Psoas muscle (tissue), 8 donors: ENCODE measurements around the gene HCN3. TPM values are rescaled to one million over a fixed set of nuclear protein-coding genes. Genes with fewer than 3 reads are reported as not detected.

ENCODE experiments used
- ATAC-seq, 4 donors: fragments of 200-7000 bp; cut with Tn5 transposase; one replicate each; pipeline ENCODE4 v1.9.1; 2020; ENCODE audit warnings: moderate library complexity in 3 of 4, mild to moderate bottlenecking in 2 of 4
- DNase-seq, 2 donors: peaks; one replicate each; pipeline ENCODE4 v3.0.0-alpha.2; 2020
- H3K27ac ChIP-seq: fragments of 200-600 bp; one replicate; pipeline ENCODE4 v1.8.0; 2022
- H3K27me3 ChIP-seq, 3 donors: fragments of 200-600 bp in 1 of 3; one replicate each; pipeline versions ENCODE4 v1.6.1 to v1.8.0; 2013 to 2022; ENCODE audit warnings: low read length in 2 of 3, mild to moderate bottlenecking in 2 of 3, moderate library complexity in 1 of 3; ENCODE audit not compliant: insufficient read depth in 3 of 3
- H3K36me3 ChIP-seq, 2 donors: fragments of 200-600 bp in 1 of 2; one replicate each; pipeline versions ENCODE4 v1.6.1 to v1.8.0; 2013 to 2022; ENCODE audit warnings: low read depth in 1 of 2, mild to moderate bottlenecking in 1 of 2, moderate library complexity in 1 of 2; ENCODE audit not compliant: insufficient read depth in 1 of 2
- H3K4me1 ChIP-seq: fragments of 200-600 bp; one replicate; pipeline ENCODE4 v1.8.0; 2022
- H3K4me3 ChIP-seq: fragments of 200-600 bp; one replicate; pipeline ENCODE4 v1.8.0; 2022; ENCODE audit warnings: mild to moderate bottlenecking
- H3K9me3 ChIP-seq: fragments of 200-600 bp; one replicate; pipeline ENCODE4 v1.8.0; 2022
- CTCF ChIP-seq: fragments of 200-600 bp; IDR thresholded peaks from one replicate; pipeline ENCODE4 v1.8.0; 2022; ENCODE audit warnings: antibody characterized with exemption
- WGBS, 3 donors: extraction: QIAGEN DNeasy Blood & Tissue Kit; methylation state at CpG; one replicate each; pipeline versions ENCODE4 v1.1.6 to v1.1.7; 2013; 5-methylcytosine and 5-hydroxymethylcytosine counted together
- intact Hi-C, 2 donors: fragments of 100-400 bp; cut with DNase I; formaldehyde crosslinking; loops; one replicate each; pipeline versions ENCODE4 v1.11.0 to v1.14.2; 2022
- polyA plus RNA-seq, 3 donors: library from polyadenylated mRNA; stranded (reverse); fragments of 200-250 nt; gene quantifications; one replicate each; pipeline ENCODE4 v1.2.3, GENCODE V29; 2013
- total RNA-seq, 4 donors: library from RNA; stranded (reverse); fragmentation: NEBNext Ultra II Directional in 2 of 4; extraction: Animal tissue kit (Norgen Biotek cat#: 25700) in 2 of 4; gene quantifications; one replicate each; pipeline versions ENCODE4 v1.2.1 to v1.2.4, GENCODE V29; 2021 to 2023
- donor health status: healthy with polysubstance abuse.
- donor health status: DM: no; HTN: no; CAD: no; lungs with moderate emphysema.
- donor health status: Bipolar disorder and iron deficiency.
- donor health status: healthy.
- donor health status: DM: yes; HTN: yes; CAD: no.
- donor health status: DM: no; HTN: no; CAD: no.
- donor health status: DM: no; HTN: no; CAD: no.
- donor health status: DM: yes; HTN: yes; CAD: no.

Gene HCN3
- total and polyA plus RNA-seq, 7 donors, result 0.27 to 0.97 (median 0.45) TPM; not detected in 1

- 81 to 87% (median 82%) methylated on average over 9 of the region's 9 CpGs for WGBS, 3 donors
- H3K4me1 ChIP-seq, result no peaks in the 10 kb centered on the region
Observed at GRCh38 chr1:155300553-155301329, 23.5 kb downstream of the HCN3 start.

GRCh38 chr1:155301342-155301841 is 24.1 kb downstream of the HCN3 start, which contains the start of gene PKLR:
TSS of gene PKLR (minus strand) at chr1:155301438. CDS start at chr1:155301395, 43 bp downstream.
- H3K36me3 ChIP-seq, result no peaks in the 10 kb centered on the region
- 80 to 85% (median 82%) methylated on average over 5 of the region's 5 CpGs for WGBS, 3 donors
- H3K4me1 ChIP-seq, result no peaks in the 10 kb centered on the region
- no peak within 1 kb of the TSS for H3K4me3 ChIP-seq
- H3K27ac ChIP-seq, result no peak within 1 kb of the TSS
- intact Hi-C loops, result no loop called here
- ATAC-seq, result no peak
- no peak for DNase-seq
- no peaks in the 10 kb centered on the region for H3K9me3 ChIP-seq
- TF ChIP-seq CTCF, result no peak
- no peaks in the 10 kb centered on the region for H3K27me3 ChIP-seq

More at GRCh38 chr1:155300553-155301329, 23.5 kb downstream of the HCN3 start:
- Histone ChIP-seq H3K36me3 (no peaks in the 10 kb centered on the region), H3K9me3 (no peaks in the 10 kb centered on the region), H3K27me3 (peaks cover 0 to 6% (median 3%) of the 10 kb centered on the region in 3 donors), H3K27ac (no peak overlapping the region), H3K4me3 (no peak overlapping the region)
- intact Hi-C loops, result no loop called here
- no peak for ATAC-seq
- DNase-seq, result no peak
- TF ChIP-seq CTCF, result no peak

GRCh38 chr1:155304558-155305063 is 27.3 kb downstream of the HCN3 start:
- DNase-seq, result no peak
- peaks cover 3% of the 10 kb centered on the region for H3K4me1 ChIP-seq
- ATAC-seq, result no peak
- H3K27me3 ChIP-seq, result no peaks in the 10 kb centered on the region
- H3K9me3 ChIP-seq, result no peaks in the 10 kb centered on the region
- intact Hi-C loops, result loop anchor here in 1 of 2 donors (5.0 kb wide), 1 partner anchor 32 kb away; the partner anchor contains the start of gene CLK2
- H3K4me3 ChIP-seq, result no peak overlapping the region
- WGBS, 3 donors, result 61 to 64% (median 61%) methylated on average over 11 of the region's 11 CpGs
- no peak for TF ChIP-seq CTCF
- H3K27ac ChIP-seq, result no peak overlapping the region
- no peaks in the 10 kb centered on the region for H3K36me3 ChIP-seq

- H3K4me1 ChIP-seq, result peaks cover 9% of the 10 kb centered on the region
- WGBS, 3 donors, result 65 to 69% (median 67%) methylated on average over 7 of the region's 7 CpGs
- H3K4me3 ChIP-seq, result no peak overlapping the region
- intact Hi-C loops, result loop anchor here in 1 of 2 donors (5.0 kb wide), 1 partner anchor 34 kb away; the partner anchor contains the start of gene CLK2
- no peak for ATAC-seq
- H3K27ac ChIP-seq, result no peak overlapping the region
- DNase-seq, result no peak
- TF ChIP-seq CTCF, result no peak
- peaks cover 0 to 10% of the 10 kb centered on the region in 2 donors for H3K36me3 ChIP-seq
- no peaks in the 10 kb centered on the region for H3K9me3 ChIP-seq
- H3K27me3 ChIP-seq, result no peaks in the 10 kb centered on the region
Observed at GRCh38 chr1:155305881-155306391, 28.7 kb downstream of the HCN3 start.
